H9 (cell line): ENCODE results near the gene RPL18. TPM values are rescaled to one million over a fixed set of nuclear protein-coding genes. Genes with fewer than 3 reads are reported as not detected.

Experiments used
- DNase-seq: peaks from one replicate; pipeline ENCODE4 v3.0.0-alpha.2; 2017
- H2AFZ ChIP-seq: one replicate; pipeline ENCODE4 v1.6.1; 2013; ENCODE audit warnings: mild to moderate bottlenecking, low read length, control low read depth, moderate library complexity
- H2AK5ac ChIP-seq: 2 replicates; pipeline ENCODE4 v1.6.1; 2013; ENCODE audit warnings: low read length, control low read depth, mixed read lengths; ENCODE audit not compliant: insufficient read length
- H2BK120ac ChIP-seq: one replicate; pipeline ENCODE4 v1.6.1; 2013; ENCODE audit warnings: low read depth, mild to moderate bottlenecking, low read length, control low read depth, inconsistent platforms; ENCODE audit not compliant: poor library complexity, severe bottlenecking
- H2BK12ac ChIP-seq: 2 replicates; pipeline ENCODE4 v1.6.1; 2013; ENCODE audit warnings: low read length, control low read depth, mixed read lengths, low read depth; ENCODE audit not compliant: insufficient read length
- H2BK15ac ChIP-seq: 2 replicates; pipeline ENCODE4 v1.6.1; 2013; ENCODE audit warnings: low read depth, low read length, control low read depth
- H2BK20ac ChIP-seq: one replicate; pipeline ENCODE4 v1.6.1; 2013; ENCODE audit warnings: low read depth, mild to moderate bottlenecking, low read length, control low read depth, inconsistent platforms; ENCODE audit not compliant: poor library complexity, severe bottlenecking
- H2BK5ac ChIP-seq: 2 replicates; pipeline ENCODE4 v1.6.1; 2013; ENCODE audit warnings: low read length, control low read depth, mixed read lengths; ENCODE audit not compliant: insufficient read length
- H3K14ac ChIP-seq: 2 replicates; pipeline ENCODE4 v1.6.1; 2013; ENCODE audit warnings: low read length, control low read depth; ENCODE audit not compliant: insufficient read depth
- H3K18ac ChIP-seq: 2 replicates; pipeline ENCODE4 v1.6.1; 2013; ENCODE audit warnings: low read depth, mild to moderate bottlenecking, mixed read lengths, low read length, control low read depth; ENCODE audit not compliant: insufficient read length
- H3K23ac ChIP-seq: 2 replicates; pipeline ENCODE4 v1.6.1; 2013; ENCODE audit warnings: low read length, control low read depth, mixed read lengths, low read depth; ENCODE audit not compliant: insufficient read length
- H3K23me2 ChIP-seq: 2 replicates; pipeline ENCODE4 v1.6.1; 2013; ENCODE audit warnings: low read depth, mild to moderate bottlenecking, mixed read lengths, low read length, control low read depth; ENCODE audit not compliant: insufficient read length, poor library complexity, severe bottlenecking
- H3K27ac ChIP-seq: 2 replicates; pipeline ENCODE4 v1.5.1; 2013; ENCODE audit warnings: low read length, control low read depth, mixed read lengths, low read depth; ENCODE audit not compliant: insufficient read length
- H3K27me3 ChIP-seq: 2 replicates; pipeline ENCODE4 v1.6.1; 2013; ENCODE audit warnings: low read length, control low read depth, inconsistent platforms; ENCODE audit not compliant: insufficient read depth
- H3K4ac ChIP-seq: 2 replicates; pipeline ENCODE4 v1.6.1; 2013; ENCODE audit warnings: low read depth, mild to moderate bottlenecking, control low read depth, inconsistent platforms, low read length, moderate library complexity
- H3K4me1 ChIP-seq: 2 replicates; pipeline ENCODE4 v1.6.1; 2013; ENCODE audit warnings: low read length, control low read depth, inconsistent platforms; ENCODE audit not compliant: insufficient read depth
- H3K4me2 ChIP-seq: 2 replicates; pipeline ENCODE4 v1.6.1; 2013; ENCODE audit warnings: low read length, control low read depth, mixed read lengths; ENCODE audit not compliant: insufficient read length, insufficient read depth
- H3K56ac ChIP-seq: 2 replicates; pipeline ENCODE4 v1.6.1; 2013; ENCODE audit warnings: low read depth, mild to moderate bottlenecking, mixed read lengths, low read length, control low read depth; ENCODE audit not compliant: insufficient read length
- H3K79me1 ChIP-seq: 2 replicates; pipeline ENCODE4 v1.6.1; 2013; ENCODE audit warnings: low read depth, mild to moderate bottlenecking, moderate library complexity, low read length, control low read depth, inconsistent platforms; ENCODE audit not compliant: insufficient read depth, poor library complexity, severe bottlenecking
- H3K79me2 ChIP-seq: 2 replicates; pipeline ENCODE4 v1.6.1; 2013; ENCODE audit warnings: low read length, control low read depth, inconsistent platforms; ENCODE audit not compliant: insufficient read depth
- H3K9ac ChIP-seq: 2 replicates; pipeline ENCODE4 v1.6.1; 2013; ENCODE audit warnings: low read length, control low read depth, mixed read lengths; ENCODE audit not compliant: insufficient read length; ENCODE audit errors: extremely low read depth
- H3K9me3 ChIP-seq: one replicate; pipeline ENCODE4 v1.6.1; 2013; ENCODE audit warnings: low read depth, low read length, inconsistent platforms; ENCODE audit not compliant: control insufficient read depth
- H3T11ph ChIP-seq: one replicate; pipeline ENCODE4 v1.6.1; 2013; ENCODE audit warnings: mild to moderate bottlenecking, low read length, control low read depth, inconsistent platforms
- H4K20me1 ChIP-seq: one replicate; pipeline ENCODE4 v1.6.1; 2013; ENCODE audit not compliant: control insufficient read depth, insufficient read length, insufficient read depth
- H4K5ac ChIP-seq: 2 replicates; pipeline ENCODE4 v1.6.1; 2013; ENCODE audit warnings: low read depth, mild to moderate bottlenecking, mixed read lengths, low read length, control low read depth; ENCODE audit not compliant: insufficient read length
- H4K8ac ChIP-seq: replicated peaks from 2 replicates; pipeline ENCODE4 v1.6.1; 2013; ENCODE audit warnings: low read length, control low read depth, mixed read lengths, low read depth; ENCODE audit not compliant: insufficient read length
- H4K91ac ChIP-seq: 2 replicates; pipeline ENCODE4 v1.6.1; 2013; ENCODE audit warnings: low read depth, mild to moderate bottlenecking, moderate library complexity, mixed read lengths, low read length, control low read depth; ENCODE audit not compliant: insufficient read length
- H3K27ac Mint-ChIP-seq, 3 experiments: 2 replicates in 2 of 3; 3 replicates in 1 of 3; pipeline ENCODE4 v1.8.0; 2020 to 2021; ENCODE audit warnings: mixed read lengths in 3 of 3, mild to moderate bottlenecking in 1 of 3, moderate library complexity in 1 of 3
- H3K27me3 Mint-ChIP-seq: 2 replicates; pipeline ENCODE4 v1.8.0; 2021; ENCODE audit warnings: low read depth, mild to moderate bottlenecking, moderate library complexity, mixed read lengths
- H3K36me3 Mint-ChIP-seq, 3 experiments: 2 replicates in 2 of 3; 3 replicates in 1 of 3; pipeline ENCODE4 v1.8.0; 2020 to 2021; ENCODE audit warnings: low read depth in 3 of 3, mixed read lengths in 3 of 3; ENCODE audit not compliant: insufficient read depth in 1 of 3
- H3K4me1 Mint-ChIP-seq, 2 experiments: 2 replicates each; pipeline ENCODE4 v1.8.0; 2020; ENCODE audit warnings: mixed read lengths in 2 of 2
- H3K4me3 Mint-ChIP-seq, 2 experiments: 2 replicates in 1 of 2; 3 replicates in 1 of 2; pipeline ENCODE4 v1.8.0; 2020 to 2021; ENCODE audit warnings: mild to moderate bottlenecking in 2 of 2, mixed read lengths in 2 of 2, moderate library complexity in 1 of 2
- H3K9me3 Mint-ChIP-seq, 2 experiments: 2 replicates in 1 of 2; 3 replicates in 1 of 2; pipeline ENCODE4 v1.8.0; 2020; ENCODE audit warnings: mild to moderate bottlenecking in 2 of 2, mixed read lengths in 2 of 2, moderate library complexity in 1 of 2
- WGBS: extraction: QIAGEN DNeasy Blood & Tissue Kit; methylation state at CpG from one replicate; pipeline ENCODE4 v1.1.7; 2013; ENCODE audit warnings: missing lambda C conversion rate, low lambda C conversion rate, mixed read lengths; ENCODE audit not compliant: insufficient read length; ENCODE audit errors: extremely low coverage; 5-methylcytosine and 5-hydroxymethylcytosine counted together
- total RNA-seq: library from RNA; stranded (reverse); gene quantifications from 2 replicates; pipeline ENCODE4 v1.2.1, GENCODE V29; 2021
- TF ChIP-seq, protein P1 (sequence below): fragments of 200-600 bp; sonication (generic); conservative IDR thresholded peaks from 3 replicates; pipeline ENCODE4 v1.8.0; 2021; ENCODE audit warnings: antibody characterized with exemption, mild to moderate bottlenecking

Gene RPL18
- total RNA-seq, 1 experiment from 2014 or later: 1,855 TPM

- Mint-ChIP-seq H3K4me1 (peaks cover 40 to 54% of the 10 kb centered on the region in 2 experiments), H3K9me3 (no peaks in the 10 kb centered on the region; a peak in 1 of 5 replicates), H3K36me3 (peaks cover 38 to 60% (median 56%) of the 10 kb centered on the region in 3 experiments), H3K27me3 (no peaks in the 10 kb centered on the region; the same call in 1 of the 2 replicates), H3K4me3 (peak overlapping the region; percentile 97 to 99), H3K27ac (peak overlapping the region; percentile 77 to 96 (median 89))
- no CpG with 5 or more reads among the region's 12 CpGs for WGBS
- Histone ChIP-seq H2BK5ac (no peak overlapping the region), H4K5ac (no peak overlapping the region), H3T11ph (no peak overlapping the region), H3K27me3 (no peaks in the 10 kb centered on the region), H3K4ac (no peak overlapping the region), H3K4me1 (peaks cover 3% of the 10 kb centered on the region; the same call in 1 of the 2 replicates), H2BK20ac (no peak overlapping the region), H2BK15ac (no peak overlapping the region), H3K79me2 (peaks cover 18% of the 10 kb centered on the region), H3K14ac (no peak overlapping the region), H3K4me2 (no peak overlapping the region), H3K56ac (no peak overlapping the region), H2AK5ac (no peak overlapping the region), H4K91ac (no peak overlapping the region), H2BK12ac (no peak overlapping the region), H4K8ac (no peak overlapping the region), H3K23me2 (peaks cover 10% of the 10 kb centered on the region), H3K9ac (peak overlapping the region; percentile 0), H3K23ac (no peak overlapping the region), H2AFZ (no peak overlapping the region), H3K27ac (no peak overlapping the region), H3K9me3 (no peaks in the 10 kb centered on the region), H2BK120ac (no peak overlapping the region), H3K18ac (no peak overlapping the region), H4K20me1 (no peaks in the 10 kb centered on the region), H3K79me1 (peaks cover 4% of the 10 kb centered on the region)
- TF ChIP-seq, protein P1, sequence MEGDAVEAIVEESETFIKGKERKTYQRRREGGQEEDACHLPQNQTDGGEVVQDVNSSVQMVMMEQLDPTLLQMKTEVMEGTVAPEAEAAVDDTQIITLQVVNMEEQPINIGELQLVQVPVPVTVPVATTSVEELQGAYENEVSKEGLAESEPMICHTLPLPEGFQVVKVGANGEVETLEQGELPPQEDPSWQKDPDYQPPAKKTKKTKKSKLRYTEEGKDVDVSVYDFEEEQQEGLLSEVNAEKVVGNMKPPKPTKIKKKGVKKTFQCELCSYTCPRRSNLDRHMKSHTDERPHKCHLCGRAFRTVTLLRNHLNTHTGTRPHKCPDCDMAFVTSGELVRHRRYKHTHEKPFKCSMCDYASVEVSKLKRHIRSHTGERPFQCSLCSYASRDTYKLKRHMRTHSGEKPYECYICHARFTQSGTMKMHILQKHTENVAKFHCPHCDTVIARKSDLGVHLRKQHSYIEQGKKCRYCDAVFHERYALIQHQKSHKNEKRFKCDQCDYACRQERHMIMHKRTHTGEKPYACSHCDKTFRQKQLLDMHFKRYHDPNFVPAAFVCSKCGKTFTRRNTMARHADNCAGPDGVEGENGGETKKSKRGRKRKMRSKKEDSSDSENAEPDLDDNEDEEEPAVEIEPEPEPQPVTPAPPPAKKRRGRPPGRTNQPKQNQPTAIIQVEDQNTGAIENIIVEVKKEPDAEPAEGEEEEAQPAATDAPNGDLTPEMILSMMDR: no peak
- peak; percentile 28 for DNase-seq
These were observed 2.4 kb downstream of the RPL18 start for GRCh38 chr19:48616491-48617056.
